BLaER1 treated with 17β-estradiol and CSF1 and Interleukin-3, amounts not matched to agents 10 nM and 100 nM (cell line): ENCODE results near the gene CACNA1E.

Source experiments
- H3K27ac ChIP-seq, 11 experiments: shearing (Covaris generic); formaldehyde crosslinking; 2 replicates each; pipeline ENCODE4 v1.8.1; 2022
- H3K27me3 ChIP-seq, 11 experiments: shearing (Covaris generic); formaldehyde crosslinking; 2 replicates each; pipeline ENCODE4 v1.8.1; 2022
- H3K36me3 ChIP-seq, 11 experiments: shearing (Covaris generic); formaldehyde crosslinking; 2 replicates each; pipeline ENCODE4 v1.8.1; 2022
- H3K4me1 ChIP-seq, 10 experiments: shearing (Covaris generic); formaldehyde crosslinking; 2 replicates each; pipeline ENCODE4 v1.8.1; 2022
- H3K4me2 ChIP-seq, 11 experiments: shearing (Covaris generic); formaldehyde crosslinking; 2 replicates each; pipeline ENCODE4 v1.8.1; 2022
- H3K4me3 ChIP-seq, 10 experiments: shearing (Covaris generic); formaldehyde crosslinking; 2 replicates each; pipeline ENCODE4 v1.8.1; 2022
- H3K9ac ChIP-seq, 11 experiments: shearing (Covaris generic); formaldehyde crosslinking; 2 replicates each; pipeline ENCODE4 v1.8.1; 2022
- H3K9me3 ChIP-seq, 11 experiments: shearing (Covaris generic); formaldehyde crosslinking; replicated peaks in 1 of 11; 2 replicates each; pipeline ENCODE4 v1.8.1; 2022
- H4K20me1 ChIP-seq, 11 experiments: shearing (Covaris generic); formaldehyde crosslinking; 2 replicates each; pipeline ENCODE4 v1.8.1; 2022
- Cebpa-rat ChIP-seq, 11 experiments: shearing (Covaris generic); IDR thresholded peaks; 2 replicates each; pipeline ENCODE4 v1.8.1; 2022

The CACNA1E gene

GRCh38 chr1:181595234-181595633 lies 111.9 kb downstream of the CACNA1E start:
- no peak overlapping the region for H3K9ac ChIP-seq
- H3K4me1 ChIP-seq: no peaks in the 10 kb centered on the region
- TF ChIP-seq Cebpa-rat (IDR thresholded peaks at IDR 0.05): no peak
- H3K36me3 ChIP-seq: no peaks in the 10 kb centered on the region
- no peak overlapping the region for H3K4me2 ChIP-seq
- H3K4me3 ChIP-seq: no peak overlapping the region
- H3K9me3 ChIP-seq: 0 out of 22 replicates have a peak, but pooled peaks cover 0 to 9% (median 0%) of the 10 kb centered on the region in 11 experiments
- no peak overlapping the region for H3K27ac ChIP-seq
- H4K20me1 ChIP-seq: no peaks in the 10 kb centered on the region
- H3K27me3 ChIP-seq: no peaks in the 10 kb centered on the region

DNA sequence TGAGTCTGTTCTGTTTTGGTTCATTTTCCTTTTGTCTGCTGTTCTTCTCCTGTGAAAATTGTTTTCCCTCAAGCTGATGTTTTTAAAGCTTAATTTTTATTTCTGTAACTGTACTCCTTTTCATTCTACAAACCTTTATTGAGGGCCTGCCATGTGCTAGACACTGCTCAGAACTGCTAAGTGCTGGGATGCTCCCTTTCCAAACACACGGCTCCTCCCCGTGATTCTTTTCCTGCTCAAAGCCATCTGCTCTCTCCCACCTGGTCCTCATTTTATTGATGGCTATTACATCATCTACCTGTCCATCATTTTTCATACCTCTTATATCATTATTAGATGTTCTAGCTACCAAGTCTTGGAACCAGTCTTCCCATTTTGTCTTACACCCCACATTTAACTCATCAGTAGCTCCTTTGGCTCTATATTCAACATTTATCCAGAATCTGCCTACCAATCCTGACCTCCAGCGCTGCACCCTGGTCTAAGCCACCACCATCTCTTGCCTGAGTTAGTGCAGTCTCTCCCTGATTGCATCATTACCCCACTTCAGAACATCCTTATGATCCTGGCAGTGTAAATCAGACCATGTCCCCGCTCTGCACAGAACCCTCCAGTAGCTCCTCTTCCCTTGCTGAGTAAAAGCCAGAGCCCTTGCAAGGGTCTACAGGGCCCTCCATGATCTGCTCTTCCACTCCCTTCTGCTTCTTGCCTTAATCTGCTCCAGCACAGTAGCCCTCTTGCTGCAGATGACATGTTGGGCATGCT lies 118.1 kb downstream of the CACNA1E start:
- H3K9ac ChIP-seq: no peak overlapping the region
- TF ChIP-seq Cebpa-rat (IDR thresholded peaks at IDR 0.05): no peak
- no peak overlapping the region for H3K27ac ChIP-seq
- no peak overlapping the region for H3K4me3 ChIP-seq
- no peaks in the 10 kb centered on the region for H3K4me1 ChIP-seq
- no peak overlapping the region for H3K4me2 ChIP-seq
- no peaks in the 10 kb centered on the region for H3K36me3 ChIP-seq
- no peaks in the 10 kb centered on the region for H4K20me1 ChIP-seq
- H3K27me3 ChIP-seq: no peaks in the 10 kb centered on the region
- 0 out of 22 replicates have a peak, but pooled peaks cover 0 to 9% (median 0%) of the 10 kb centered on the region in 11 experiments for H3K9me3 ChIP-seq

GRCh38 chr1:181603735-181604410 lies 120.6 kb downstream of the CACNA1E start:
- Histone ChIP-seq H3K9me3 (no peaks in the 10 kb centered on the region), H3K27ac (no peak overlapping the region), H3K4me1 (no peaks in the 10 kb centered on the region), H3K27me3 (no peaks in the 10 kb centered on the region), H3K9ac (no peak overlapping the region), H3K4me2 (no peak overlapping the region), H3K36me3 (no peaks in the 10 kb centered on the region), H3K4me3 (no peak overlapping the region), H4K20me1 (no peaks in the 10 kb centered on the region)
- no peak for TF ChIP-seq Cebpa-rat (IDR thresholded peaks at IDR 0.05)

DNA sequence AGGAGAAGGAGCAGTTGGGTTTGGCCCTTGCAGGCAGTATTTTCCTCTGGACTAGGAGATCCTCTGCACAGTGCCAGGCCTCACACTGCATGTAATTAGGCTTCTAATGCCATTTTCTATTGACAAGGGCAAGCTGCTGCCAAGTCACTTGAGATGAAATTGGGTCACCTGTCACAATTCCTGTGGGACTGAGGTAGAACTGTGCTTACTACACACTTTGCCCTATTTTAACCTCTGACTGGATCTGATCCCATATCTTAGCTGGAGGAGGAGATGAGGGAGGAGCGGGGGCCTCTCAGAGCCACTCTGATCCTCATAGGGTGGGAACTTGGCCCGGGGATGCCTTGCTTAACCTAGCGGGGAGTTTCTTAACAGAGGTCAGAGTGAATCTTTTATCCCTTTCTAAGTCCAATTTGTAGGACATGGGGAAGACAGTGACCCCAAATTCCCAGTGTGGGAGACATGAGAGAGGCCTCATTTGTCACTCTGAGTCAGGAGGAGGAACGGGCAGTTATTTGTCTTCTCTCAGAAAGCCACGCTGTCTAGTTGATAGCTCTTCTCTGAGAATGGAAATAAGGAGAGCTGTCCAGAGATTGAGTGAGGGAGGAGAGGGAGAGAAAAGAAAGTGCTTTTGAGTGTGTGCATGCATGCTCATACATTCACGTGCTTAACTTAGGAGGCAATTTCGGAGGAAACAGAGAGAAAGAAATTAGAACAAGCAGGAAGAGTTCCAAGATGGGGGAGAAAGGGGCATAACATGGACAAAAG lies 121.3 kb downstream of the CACNA1E start:
- no peak for TF ChIP-seq Cebpa-rat (IDR thresholded peaks at IDR 0.05)
- Histone ChIP-seq H3K9me3 (no peaks in the 10 kb centered on the region), H3K27me3 (no peaks in the 10 kb centered on the region), H4K20me1 (no peaks in the 10 kb centered on the region), H3K27ac (no peak overlapping the region), H3K4me3 (no peak overlapping the region), H3K4me2 (no peak overlapping the region), H3K36me3 (no peaks in the 10 kb centered on the region), H3K4me1 (no peaks in the 10 kb centered on the region), H3K9ac (no peak overlapping the region)

- H3K4me2 ChIP-seq: no peak overlapping the region
- H3K4me1 ChIP-seq: no peaks in the 10 kb centered on the region
- no peaks in the 10 kb centered on the region for H3K27me3 ChIP-seq
- H3K9ac ChIP-seq: no peak overlapping the region
- no peak overlapping the region for H3K4me3 ChIP-seq
- H3K27ac ChIP-seq: no peak overlapping the region
- no peaks in the 10 kb centered on the region for H3K9me3 ChIP-seq
- H3K36me3 ChIP-seq: no peaks in the 10 kb centered on the region
- H4K20me1 ChIP-seq: no peaks in the 10 kb centered on the region
- no peak for TF ChIP-seq Cebpa-rat (IDR thresholded peaks at IDR 0.05)
These were observed 124.2 kb downstream of the CACNA1E start for GRCh38 chr1:181607524-181607923.

DNA sequence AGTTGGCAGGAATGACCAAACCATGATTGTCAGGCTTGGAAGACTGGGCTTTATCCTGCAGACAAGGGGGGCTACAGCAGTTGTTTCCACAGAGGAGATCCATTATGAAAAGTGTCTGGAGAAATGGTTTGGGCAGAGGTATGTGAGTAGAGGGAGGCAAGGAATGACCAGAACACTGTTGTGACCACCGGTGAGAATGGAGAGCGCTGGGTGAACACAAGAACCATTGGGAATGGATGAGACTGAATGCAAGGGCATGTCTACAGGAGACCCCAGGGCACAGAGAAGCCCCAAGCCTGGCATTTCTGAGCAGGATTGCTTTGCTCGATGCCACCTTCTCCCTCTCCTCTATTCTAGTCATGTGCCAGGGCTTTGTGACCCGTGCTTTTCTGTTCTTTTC lies 125.1 kb downstream of the CACNA1E start:
- Histone ChIP-seq H3K9ac (no peak overlapping the region), H3K27ac (no peak overlapping the region), H3K4me2 (no peak overlapping the region), H3K27me3 (no peaks in the 10 kb centered on the region), H4K20me1 (no peaks in the 10 kb centered on the region), H3K4me1 (no peaks in the 10 kb centered on the region), H3K36me3 (no peaks in the 10 kb centered on the region), H3K9me3 (peaks cover 0 to 2% (median 0%) of the 10 kb centered on the region in 11 experiments; a peak in 4 of 22 replicates), H3K4me3 (no peak overlapping the region)
- TF ChIP-seq Cebpa-rat (IDR thresholded peaks at IDR 0.05): no peak

DNA sequence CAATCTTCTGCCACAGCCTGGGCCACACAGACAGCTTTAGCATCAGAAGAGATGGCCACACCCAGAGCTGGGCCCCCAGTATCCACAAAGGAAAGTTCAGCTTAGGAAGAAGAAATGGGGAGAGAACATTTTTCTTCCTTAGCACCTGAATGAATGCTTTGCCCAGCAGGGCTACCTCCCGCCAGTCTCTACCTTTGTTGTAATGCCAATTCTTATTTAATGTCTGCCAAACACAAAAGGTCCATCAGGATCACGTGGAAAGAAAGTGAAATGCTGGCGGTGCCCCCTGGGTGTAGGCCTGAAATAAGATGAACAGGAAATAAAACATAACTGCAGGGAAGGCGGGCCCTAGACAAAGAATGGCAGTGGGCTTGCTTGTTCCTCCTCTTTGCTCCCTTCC lies 125.6 kb downstream of the CACNA1E start:
- no peak overlapping the region for H3K27ac ChIP-seq
- TF ChIP-seq Cebpa-rat (IDR thresholded peaks at IDR 0.05): no peak

GRCh38 chr1:181612100-181612499 lies 128.8 kb downstream of the CACNA1E start:
- no peak overlapping the region for H3K4me2 ChIP-seq
- no peaks in the 10 kb centered on the region for H3K36me3 ChIP-seq
- no peak overlapping the region for H3K4me3 ChIP-seq

More for the DNA sequence above, 125.6 kb downstream of the CACNA1E start:
- H3K9ac ChIP-seq: no peak overlapping the region
- H4K20me1 ChIP-seq: no peaks in the 10 kb centered on the region
- no peaks in the 10 kb centered on the region for H3K27me3 ChIP-seq
- H3K4me3 ChIP-seq: no peak overlapping the region
- H3K4me2 ChIP-seq: no peak overlapping the region
- H3K9me3 ChIP-seq: peaks cover 0 to 7% (median 4%) of the 10 kb centered on the region in 11 experiments; a peak in 4 of 22 replicates
- H3K4me1 ChIP-seq: no peaks in the 10 kb centered on the region
- H3K36me3 ChIP-seq: no peaks in the 10 kb centered on the region

GRCh38 chr1:181618559-181618958 lies 135.2 kb downstream of the CACNA1E start:
- Histone ChIP-seq H3K27ac (no peak overlapping the region), H3K4me3 (no peak overlapping the region)
- TF ChIP-seq Cebpa-rat (IDR thresholded peaks at IDR 0.05): no peak

More at GRCh38 chr1:181612100-181612499, 128.8 kb downstream of the CACNA1E start:
- no peaks in the 10 kb centered on the region for H3K4me1 ChIP-seq
- no peak overlapping the region for H3K9ac ChIP-seq
- no peaks in the 10 kb centered on the region for H4K20me1 ChIP-seq
- H3K9me3 ChIP-seq: peaks cover 0 to 10% (median 4%) of the 10 kb centered on the region in 11 experiments; a peak in 4 of 22 replicates
- no peak for TF ChIP-seq Cebpa-rat (IDR thresholded peaks at IDR 0.05)
- H3K27me3 ChIP-seq: no peaks in the 10 kb centered on the region
- no peak overlapping the region for H3K27ac ChIP-seq

More at GRCh38 chr1:181618559-181618958, 135.2 kb downstream of the CACNA1E start:
- Histone ChIP-seq H3K9ac (no peak overlapping the region), H3K36me3 (no peaks in the 10 kb centered on the region), H3K27me3 (no peaks in the 10 kb centered on the region), H3K4me2 (no peak overlapping the region), H3K9me3 (peaks cover 0 to 7% (median 2%) of the 10 kb centered on the region in 11 experiments; a peak in 4 of 22 replicates), H4K20me1 (no peaks in the 10 kb centered on the region), H3K4me1 (no peaks in the 10 kb centered on the region)
